HUES64 (cell line): ENCODE results near the gene OST4. TPM values are rescaled to one million over a fixed set of nuclear protein-coding genes. Genes with fewer than 3 reads are reported as not detected.
A peak's percentile ranks its signal among the peaks of the same experiment; 100 is the strongest.
"Not testable (repeated sequence)": the region's sequence is repeated elsewhere in the genome, so short reads cannot be mapped to it uniquely, and the experiment has no call there.

Experiments
- H3K27ac ChIP-seq: 2 replicates; pipeline ENCODE4 v1.7.0; 2013; ENCODE audit warnings: low read depth, low read length, inconsistent platforms
- H3K27me3 ChIP-seq: 2 replicates; pipeline ENCODE4 v1.6.1; 2013; ENCODE audit warnings: mild to moderate bottlenecking, low read length; ENCODE audit not compliant: insufficient read depth
- H3K36me3 ChIP-seq: 2 replicates; pipeline ENCODE4 v1.6.1; 2013; ENCODE audit warnings: mild to moderate bottlenecking, low read length; ENCODE audit not compliant: insufficient read depth
- H3K4me1 ChIP-seq: 2 replicates; pipeline ENCODE4 v1.6.1; 2013; ENCODE audit warnings: mild to moderate bottlenecking, low read length, moderate library complexity; ENCODE audit not compliant: insufficient read depth
- H3K4me3 ChIP-seq: 2 replicates; pipeline ENCODE4 v1.5.1; 2013; ENCODE audit warnings: mild to moderate bottlenecking, low read length, moderate library complexity
- H3K9ac ChIP-seq: 2 replicates; pipeline ENCODE4 v1.6.1; 2013; ENCODE audit warnings: mild to moderate bottlenecking, low read depth, low read length
- H3K9me3 ChIP-seq: 2 replicates; pipeline ENCODE4 v1.6.1; 2013; ENCODE audit warnings: low read depth, low read length; ENCODE audit not compliant: insufficient read depth
- WGBS: fragments of 150-250, 120-280 bp; methylation state at CpG from one replicate; pipeline ENCODE4 v1.1.7; 2013; ENCODE audit warnings: missing lambda C conversion rate; 5-methylcytosine and 5-hydroxymethylcytosine counted together
- polyA plus RNA-seq, 2 experiments: library from polyadenylated mRNA; stranded (reverse); fragments of 50-300 nt; gene quantifications; one replicate each; pipeline ENCODE4 v1.2.3, GENCODE V29; 2013

Gene OST4
- 170 TPM for polyA plus RNA-seq (2013, experiment 1 of 2)
- polyA plus RNA-seq (2013, experiment 2 of 2), result 183 TPM

GRCh38 chr2:27071277-27071989 is at the start of gene OST4:
Gene OST4 (minus strand): TSS chr2:27071654.
- Histone ChIP-seq H3K4me3 (peak within 1 kb of the TSS; percentile 100), H3K27ac (peak within 1 kb of the TSS; percentile 92), H3K36me3 (peaks cover 39% of the 10 kb centered on the region), H3K9me3 (no peaks in the 10 kb centered on the region), H3K9ac (peak within 1 kb of the TSS; percentile 94), H3K4me1 (peaks cover 16% of the 10 kb centered on the region; the same call in 1 of the 2 replicates), H3K27me3 (no peaks in the 10 kb centered on the region)
- under 1% methylated on average over 86 of the region's 86 CpGs for WGBS

GRCh38 chr2:27119330-27119670 is 47.8 kb upstream of the OST4 start:
- H3K9me3 ChIP-seq, H3K36me3 ChIP-seq, H3K4me1 ChIP-seq, H3K27ac ChIP-seq: not testable (repeated sequence)
- Histone ChIP-seq H3K4me3 (peak overlapping the region; percentile 57), H3K9ac (peak overlapping the region; percentile 49; the same call in 1 of the 2 replicates), H3K27me3 (peaks cover 74% of the 10 kb centered on the region)
- 78% methylated on average over 8 of the region's 8 CpGs for WGBS

GRCh38 chr2:27118525-27119329 is 47.3 kb upstream of the OST4 start, which contains the start of gene CGREF1:
Gene CGREF1 (minus strand): TSS chr2:27119128. CDS start chr2:27104366, 14,762 bp downstream.
- Histone ChIP-seq H3K9ac (peak within 1 kb of the TSS; percentile 49), H3K27me3 (peaks cover 68% of the 10 kb centered on the region), H3K27ac (no peak within 1 kb of the TSS), H3K9me3 (no peaks in the 10 kb centered on the region), H3K4me3 (peak within 1 kb of the TSS; percentile 57), H3K36me3 (no peaks in the 10 kb centered on the region), H3K4me1 (no peaks in the 10 kb centered on the region)
- WGBS, result 9% methylated on average over 84 of the region's 84 CpGs

GRCh38 chr2:27117995-27118524 is 46.6 kb upstream of the OST4 start:
- no peaks in the 10 kb centered on the region for H3K4me1 ChIP-seq
- no peaks in the 10 kb centered on the region for H3K36me3 ChIP-seq
- no peak overlapping the region for H3K27ac ChIP-seq
- H3K9ac ChIP-seq, result peak overlapping the region; percentile 49
- WGBS, result 17% methylated on average over 14 of the region's 14 CpGs
- peaks cover 61% of the 10 kb centered on the region for H3K27me3 ChIP-seq
- peak overlapping the region; percentile 57 for H3K4me3 ChIP-seq
- H3K9me3 ChIP-seq, result no peaks in the 10 kb centered on the region

- no peak overlapping the region for H3K9ac ChIP-seq
- H3K9me3 ChIP-seq, result no peaks in the 10 kb centered on the region
- H3K27ac ChIP-seq, result no peak overlapping the region
- peaks cover 36% of the 10 kb centered on the region for H3K27me3 ChIP-seq
- no peak overlapping the region for H3K4me3 ChIP-seq
- H3K4me1 ChIP-seq, result no peaks in the 10 kb centered on the region
- H3K36me3 ChIP-seq, result no peaks in the 10 kb centered on the region
- 83% methylated on average over 2 of the region's 2 CpGs for WGBS
Measured at GRCh38 chr2:27115519-27115918, 44.1 kb upstream of the OST4 start.

GRCh38 chr2:27111392-27112078 is 40.1 kb upstream of the OST4 start:
- not testable (repeated sequence) for H3K36me3 ChIP-seq, H3K27ac ChIP-seq, H3K4me3 ChIP-seq, H3K27me3 ChIP-seq, H3K9me3 ChIP-seq, H3K4me1 ChIP-seq, H3K9ac ChIP-seq
- WGBS, result 96% methylated on average over 49 of the region's 49 CpGs

- not testable (repeated sequence) for H3K4me3 ChIP-seq, H3K36me3 ChIP-seq, H3K9ac ChIP-seq, H3K9me3 ChIP-seq, H3K4me1 ChIP-seq, H3K27me3 ChIP-seq, H3K27ac ChIP-seq
- 90% methylated on average over 24 of the region's 24 CpGs for WGBS
Measured at GRCh38 chr2:27110603-27111352, 39.3 kb upstream of the OST4 start.

- H3K36me3 ChIP-seq, result no peaks in the 10 kb centered on the region
- H3K27ac ChIP-seq, result no peak overlapping the region
- no peaks in the 10 kb centered on the region for H3K4me1 ChIP-seq
- H3K9me3 ChIP-seq, result no peaks in the 10 kb centered on the region
- no peaks in the 10 kb centered on the region; the same call in 1 of the 2 replicates for H3K27me3 ChIP-seq
- H3K4me3 ChIP-seq, result no peak overlapping the region
- WGBS, result 82% methylated on average over 3 of the region's 3 CpGs
- no peak overlapping the region for H3K9ac ChIP-seq
Measured at GRCh38 chr2:27109083-27109482, 37.6 kb upstream of the OST4 start.

GRCh38 chr2:27108221-27108620 is 36.8 kb upstream of the OST4 start:
- Histone ChIP-seq H3K27me3 (no peaks in the 10 kb centered on the region; the same call in 1 of the 2 replicates), H3K4me3 (no peak overlapping the region), H3K4me1 (no peaks in the 10 kb centered on the region), H3K9me3 (no peaks in the 10 kb centered on the region), H3K9ac (no peak overlapping the region), H3K36me3 (no peaks in the 10 kb centered on the region), H3K27ac (no peak overlapping the region)
- WGBS, result 79% methylated on average over 1 of the region's 2 CpGs

GRCh38 chr2:27105981-27106380 is 34.5 kb upstream of the OST4 start:
- Histone ChIP-seq H3K27me3 (no peaks in the 10 kb centered on the region; the same call in 1 of the 2 replicates), H3K9ac (no peak overlapping the region), H3K27ac (no peak overlapping the region), H3K36me3 (no peaks in the 10 kb centered on the region), H3K4me1 (no peaks in the 10 kb centered on the region), H3K9me3 (no peaks in the 10 kb centered on the region), H3K4me3 (no peak overlapping the region)
- 85% methylated on average over 3 of the region's 3 CpGs for WGBS
